Mesothelial cell of epicardium (in vitro differentiated cells): Measurements from ENCODE around the gene PRDM15. TPM values are rescaled to one million over a fixed set of nuclear protein-coding genes. Genes with fewer than 3 reads are reported as not detected.

Experiments used
- DNase-seq, 2 experiments: peaks; one replicate each; pipeline ENCODE4 v3.0.0; 2021; ENCODE audit warnings: low spot score in 2 of 2; ENCODE audit not compliant: unreplicated experiment in 2 of 2
- H3K27ac Mint-ChIP-seq: 2 replicates; pipeline ENCODE4 v1.8.0; 2021; ENCODE audit warnings: mixed read lengths
- H3K27me3 Mint-ChIP-seq: 2 replicates; pipeline ENCODE4 v1.8.0; 2021; ENCODE audit warnings: low read depth, mixed read lengths
- H3K36me3 Mint-ChIP-seq: 2 replicates; pipeline ENCODE4 v1.8.0; 2021; ENCODE audit warnings: mixed read lengths
- H3K4me1 Mint-ChIP-seq: 2 replicates; pipeline ENCODE4 v1.8.0; 2021; ENCODE audit warnings: mixed read lengths
- H3K4me3 Mint-ChIP-seq: 2 replicates; pipeline ENCODE4 v1.8.0; 2021; ENCODE audit warnings: mild to moderate bottlenecking, moderate library complexity, mixed read lengths
- H3K9me3 Mint-ChIP-seq: 2 replicates; pipeline ENCODE4 v1.8.0; 2021; ENCODE audit warnings: mixed read lengths
- CTCF ChIP-seq: fragments of 200-600 bp; sonication (generic); IDR thresholded peaks from one replicate; pipeline ENCODE4 v1.5.0; 2021; ENCODE audit warnings: antibody characterized with exemption; ENCODE audit not compliant: unreplicated experiment
- total RNA-seq: library from RNA; stranded (reverse); gene quantifications from 3 replicates; pipeline ENCODE4 v1.2.1, GENCODE V29; 2021

The PRDM15 gene
- total RNA-seq, 1 donor from 2014 or later, result 12.0 TPM

GRCh38 chr21:41815652-41816582 is 63.2 kb downstream of the PRDM15 start:
- TF ChIP-seq CTCF, result no peak
- Mint-ChIP-seq H3K27ac (no peak overlapping the region), H3K36me3 (peaks cover 12% of the 10 kb centered on the region)

GRCh38 chr21:41813226-41813625 is 65.9 kb downstream of the PRDM15 start:
- Mint-ChIP-seq H3K36me3 (peaks cover 17% of the 10 kb centered on the region), H3K9me3 (no peaks in the 10 kb centered on the region), H3K4me3 (no peak overlapping the region), H3K4me1 (peaks cover 8% of the 10 kb centered on the region), H3K27ac (no peak overlapping the region), H3K27me3 (no peaks in the 10 kb centered on the region)
- no peak for DNase-seq
- TF ChIP-seq CTCF, result no peak

More at GRCh38 chr21:41815652-41816582, 63.2 kb downstream of the PRDM15 start:
- no peak overlapping the region for H3K4me3 Mint-ChIP-seq
- no peaks in the 10 kb centered on the region for H3K9me3 Mint-ChIP-seq
- DNase-seq, result no peak
- H3K4me1 Mint-ChIP-seq, result peaks cover 8% of the 10 kb centered on the region
- no peaks in the 10 kb centered on the region for H3K27me3 Mint-ChIP-seq

- no peak for TF ChIP-seq CTCF
- no peaks in the 10 kb centered on the region for H3K27me3 Mint-ChIP-seq
- no peak overlapping the region for H3K4me3 Mint-ChIP-seq
- H3K9me3 Mint-ChIP-seq, result no peaks in the 10 kb centered on the region
- H3K36me3 Mint-ChIP-seq, result peaks cover 18% of the 10 kb centered on the region
- no peak for DNase-seq
- peaks cover 8% of the 10 kb centered on the region for H3K4me1 Mint-ChIP-seq
- H3K27ac Mint-ChIP-seq, result no peak overlapping the region
Measured at GRCh38 chr21:41812679-41813078, 66.5 kb downstream of the PRDM15 start.

- no peak overlapping the region for H3K4me3 Mint-ChIP-seq
- H3K36me3 Mint-ChIP-seq, result peaks cover 21% of the 10 kb centered on the region
- H3K4me1 Mint-ChIP-seq, result no peaks in the 10 kb centered on the region
- TF ChIP-seq CTCF, result no peak
- H3K27me3 Mint-ChIP-seq, result no peaks in the 10 kb centered on the region
- H3K9me3 Mint-ChIP-seq, result peaks cover 6% of the 10 kb centered on the region
- no peak for DNase-seq
- no peak overlapping the region for H3K27ac Mint-ChIP-seq
Measured at GRCh38 chr21:41810597-41810932, 68.6 kb downstream of the PRDM15 start.

GRCh38 chr21:41809891-41810596 is 69.1 kb downstream of the PRDM15 start:
- Mint-ChIP-seq H3K27me3 (no peaks in the 10 kb centered on the region), H3K27ac (no peak overlapping the region), H3K4me1 (no peaks in the 10 kb centered on the region), H3K4me3 (no peak overlapping the region), H3K9me3 (peaks cover 6% of the 10 kb centered on the region), H3K36me3 (peaks cover 19% of the 10 kb centered on the region)
- no peak for TF ChIP-seq CTCF
- no peak for DNase-seq
